CMK (cell line): ENCODE results near the gene LCN1.

Source experiments
- DNase-seq: peaks from one replicate; pipeline ENCODE4 v3.0.0-alpha.2; 2010; ENCODE audit warnings: low read depth

LCN1 gene

DNA sequence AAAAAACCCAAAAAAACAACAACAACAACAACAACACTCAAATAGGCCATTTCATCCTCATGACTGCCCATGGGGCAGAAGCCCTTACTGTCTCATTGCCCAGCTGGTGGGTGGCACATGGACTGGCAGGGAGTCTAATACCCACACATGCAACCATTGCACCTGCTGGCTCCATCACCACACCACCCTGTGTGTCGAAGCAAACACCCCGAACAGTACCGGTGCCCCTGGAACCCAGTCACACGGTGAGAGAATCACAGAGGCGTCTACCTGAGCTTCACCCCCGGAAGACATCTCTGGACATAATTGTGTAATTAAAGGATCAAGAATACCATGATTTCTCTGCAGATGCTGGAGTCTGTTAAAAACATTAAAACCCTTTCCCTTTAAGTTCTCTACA, 46.8 kb downstream of the LCN1 start:
- no peak for DNase-seq

DNA sequence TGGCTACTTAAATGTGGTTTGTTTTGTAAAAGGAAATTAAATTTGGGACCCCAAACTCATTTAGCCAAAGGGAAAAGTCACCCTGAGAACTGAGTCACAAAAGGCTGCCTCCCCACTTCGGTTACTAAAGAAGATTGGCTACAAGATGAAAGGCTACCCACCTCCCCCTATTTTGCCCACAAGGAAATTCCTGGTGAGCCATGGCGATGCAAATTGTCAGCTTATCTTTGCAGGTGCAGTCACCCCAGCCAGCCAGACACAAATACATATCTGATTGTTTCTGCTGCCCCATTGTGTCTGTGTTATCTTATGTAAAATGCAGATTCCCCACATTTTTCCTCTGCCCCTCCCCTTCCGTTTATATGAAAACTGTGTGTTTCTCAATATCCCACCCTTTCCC, 49.2 kb downstream of the LCN1 start:
- no peak for DNase-seq

DNA sequence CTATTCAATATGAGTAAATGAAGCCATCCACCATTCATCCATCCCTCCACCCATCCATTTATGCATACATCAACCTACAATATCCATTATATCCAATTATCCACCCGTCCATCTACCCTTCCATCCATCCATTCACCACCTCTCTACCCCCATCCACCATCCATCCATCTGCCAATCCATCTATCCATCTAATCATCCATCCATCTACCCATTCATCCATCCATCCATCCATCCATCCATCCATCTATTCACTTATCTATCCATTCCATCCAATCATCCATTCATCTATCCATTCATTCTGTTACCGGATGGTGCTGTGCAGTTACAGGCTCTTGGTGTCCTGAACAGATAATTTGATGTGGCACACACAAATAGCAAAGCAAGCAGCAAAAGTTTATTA, 51.0 kb downstream of the LCN1 start:
- DNase-seq = no peak

DNA sequence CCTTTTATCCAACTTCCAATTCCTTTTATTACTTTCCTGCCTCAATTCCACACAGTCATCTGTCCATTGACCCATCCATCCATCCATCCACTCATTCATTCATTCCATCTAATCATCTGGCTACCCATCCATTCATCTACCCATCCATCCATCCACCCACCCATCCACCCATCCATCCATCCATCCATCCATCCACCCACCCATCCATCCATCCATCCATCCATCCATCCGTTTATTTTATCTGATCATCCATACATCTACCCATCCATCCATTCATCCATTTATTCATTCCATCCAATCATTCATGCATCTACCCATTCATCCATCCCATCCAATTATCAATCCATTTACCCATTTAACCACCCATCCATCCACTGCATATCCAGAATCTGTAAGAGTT, 51.9 kb downstream of the LCN1 start:
- DNase-seq = no peak

DNA sequence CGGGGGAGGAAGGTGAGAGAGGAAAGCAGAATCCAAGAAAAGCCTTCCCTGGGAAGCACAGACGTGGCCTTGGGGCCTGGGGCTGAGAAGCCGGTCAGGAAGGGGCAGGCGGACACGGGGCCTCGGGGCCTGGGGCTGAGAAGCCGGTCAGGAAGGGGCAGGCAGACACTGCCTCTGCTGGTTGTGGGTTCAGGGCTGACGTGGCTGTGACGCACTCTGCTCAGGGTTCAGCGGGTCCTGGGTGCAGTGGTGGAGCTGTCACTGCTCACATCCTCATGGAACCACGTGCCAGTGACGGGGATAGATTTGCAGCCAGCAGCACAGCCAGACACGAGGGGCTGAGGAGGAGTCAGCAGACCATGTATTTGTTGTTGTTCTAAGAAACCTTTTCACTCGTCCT, 53.1 kb downstream of the LCN1 start:
- DNase-seq = no peak

DNA sequence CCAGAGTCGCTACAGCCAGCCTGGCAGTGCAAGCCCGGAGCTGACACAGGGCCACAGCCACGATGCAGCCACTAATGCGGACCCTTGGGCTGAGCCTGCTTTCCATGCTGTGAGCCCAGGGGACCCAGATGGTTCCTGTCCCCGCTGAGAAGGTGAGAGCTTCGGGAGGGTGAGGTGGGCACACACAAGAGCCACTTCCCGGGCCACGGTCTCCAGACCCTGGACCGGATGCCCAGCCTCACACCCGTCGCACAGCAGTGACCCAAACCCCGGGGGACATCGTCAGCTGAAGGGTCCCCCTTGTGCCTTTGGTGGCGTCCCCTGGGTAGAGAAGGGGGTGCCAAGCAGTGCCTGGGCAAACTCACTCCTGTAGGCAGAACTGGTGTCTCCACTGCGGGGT, 53.7 kb downstream of the LCN1 start:
- DNase-seq = no peak
